CD4-positive, alpha-beta T cell treated with Interleukin-17A for 1 hour (primary cell): ENCODE data around the gene ATRIP.
A peak's percentile ranks its signal among the peaks of the same experiment; 100 is the strongest.
"Not testable (repeated sequence)": the region's sequence is repeated elsewhere in the genome, so short reads cannot be mapped to it uniquely, and the experiment has no call there.

Source experiments
- DNase-seq: peaks from one replicate; pipeline ENCODE4 v3.0.0-alpha.2; 2020

ATRIP gene

DNA sequence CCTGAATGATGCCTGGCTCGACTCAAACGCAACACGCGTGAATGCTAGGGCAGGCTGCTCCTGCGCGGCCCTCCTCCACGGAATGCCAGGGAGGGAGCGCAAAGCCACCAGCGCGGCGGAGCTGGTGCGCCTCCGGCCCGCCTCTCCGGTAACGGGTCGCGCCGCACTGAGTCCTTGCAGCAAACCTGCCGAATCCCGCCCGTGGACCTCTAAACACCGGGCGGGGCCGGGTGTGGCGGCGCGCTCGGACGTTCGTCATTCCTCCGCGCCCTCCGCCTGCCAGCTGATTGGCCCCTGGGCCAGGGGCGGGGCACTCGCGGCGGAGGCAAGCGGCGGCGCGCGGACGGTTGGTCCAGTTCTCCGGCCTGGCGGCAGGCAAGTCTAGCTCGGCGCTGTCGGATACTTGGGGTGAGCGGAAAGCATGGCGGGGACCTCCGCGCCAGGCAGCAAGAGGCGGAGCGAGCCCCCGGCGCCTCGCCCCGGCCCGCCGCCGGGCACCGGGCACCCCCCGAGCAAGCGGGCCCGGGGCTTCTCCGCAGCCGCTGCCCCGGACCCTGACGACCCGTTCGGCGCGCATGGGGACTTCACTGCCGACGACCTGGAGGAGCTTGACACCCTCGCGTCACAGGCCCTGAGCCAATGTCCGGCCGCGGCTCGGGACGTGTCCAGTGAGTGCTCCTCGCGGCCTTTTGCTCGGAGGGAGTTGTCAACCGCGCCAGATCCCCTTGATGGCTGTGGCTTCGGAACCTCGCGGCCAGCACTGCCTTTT is at the start of gene ATRIP:
Gene ATRIP (plus strand): TSS at position 313 of the 769 bp plus-strand sequence. CDS start 109 bp downstream, at position 422.
- DNase-seq, result peak; percentile 89

DNA sequence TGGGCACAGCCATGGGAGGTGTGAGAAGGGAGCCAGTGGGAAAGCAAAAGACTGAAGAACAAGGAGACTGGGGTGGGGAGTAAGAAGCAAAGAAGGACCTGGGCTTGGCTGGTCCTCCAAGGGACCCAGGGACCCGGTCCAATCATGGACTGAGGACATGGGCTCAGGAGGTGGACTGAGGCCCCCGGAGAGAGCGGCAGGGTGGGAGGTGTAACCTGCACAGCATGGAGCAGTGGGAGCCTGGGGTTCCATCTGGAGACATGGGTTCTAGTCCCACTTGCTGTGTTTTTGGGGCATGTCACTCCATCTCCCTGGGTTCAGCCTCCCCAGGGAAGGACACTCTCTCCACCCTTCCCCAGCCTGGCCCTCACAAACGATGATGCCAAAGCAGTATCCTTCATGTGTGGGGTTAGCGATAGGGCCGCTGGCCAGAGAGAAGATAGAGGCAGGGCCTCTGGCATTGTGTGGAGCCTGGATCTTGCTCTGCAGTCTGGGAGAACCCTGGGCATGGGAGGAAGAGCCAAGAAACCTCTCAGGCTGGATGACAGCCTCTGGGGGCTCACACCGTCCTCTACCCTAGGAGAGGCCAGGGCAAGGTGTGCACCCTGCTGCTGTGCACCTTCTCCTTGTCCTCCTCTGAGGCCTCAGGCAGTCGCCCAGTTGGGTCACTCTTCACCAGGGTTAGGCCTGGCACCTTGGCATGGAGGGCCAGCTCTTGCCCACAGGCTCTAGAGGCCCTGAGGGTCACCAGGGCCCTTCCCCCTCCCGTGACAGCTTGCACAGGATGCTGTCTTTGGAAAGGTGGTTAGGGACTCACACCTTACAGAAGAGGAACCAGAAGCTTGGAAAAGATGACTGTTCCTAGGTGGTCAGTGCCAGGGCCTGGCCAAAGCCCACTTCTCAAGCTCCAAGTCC is 48.5 kb upstream of the ATRIP start:
- no peak for DNase-seq

DNA sequence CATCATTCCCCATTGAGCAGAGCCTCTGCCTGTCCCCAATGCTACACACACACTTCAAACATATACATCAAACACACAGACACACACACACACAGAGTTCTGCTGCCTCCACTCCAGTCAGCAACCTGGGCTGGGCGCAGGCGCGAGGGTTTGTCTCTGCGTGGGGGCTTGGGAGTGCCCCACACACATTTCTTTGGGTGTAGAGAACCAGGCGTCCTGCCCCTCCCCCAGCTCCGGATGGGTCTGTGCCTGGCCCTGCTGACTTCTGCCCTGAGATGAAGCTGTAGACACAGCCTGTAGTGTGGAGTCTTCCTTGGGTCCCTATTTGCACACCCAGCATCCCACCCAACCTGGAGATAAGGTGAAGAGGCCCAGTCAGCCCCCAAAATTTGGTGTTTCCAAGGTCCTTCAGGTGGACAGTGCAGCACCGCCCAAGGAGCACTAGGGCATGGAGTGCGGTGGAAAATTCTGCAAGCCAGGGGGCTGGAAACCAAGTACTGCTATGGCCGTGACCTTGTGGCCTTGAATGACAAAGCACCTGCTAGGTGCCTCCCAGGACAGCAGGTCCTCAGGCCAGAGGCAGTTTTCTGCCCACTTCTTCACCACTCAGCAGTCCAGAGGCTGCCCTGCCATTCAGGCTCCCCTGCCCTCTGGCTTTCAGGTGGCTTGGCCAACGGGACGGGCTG is 47.7 kb upstream of the ATRIP start:
- no peak for DNase-seq

DNA sequence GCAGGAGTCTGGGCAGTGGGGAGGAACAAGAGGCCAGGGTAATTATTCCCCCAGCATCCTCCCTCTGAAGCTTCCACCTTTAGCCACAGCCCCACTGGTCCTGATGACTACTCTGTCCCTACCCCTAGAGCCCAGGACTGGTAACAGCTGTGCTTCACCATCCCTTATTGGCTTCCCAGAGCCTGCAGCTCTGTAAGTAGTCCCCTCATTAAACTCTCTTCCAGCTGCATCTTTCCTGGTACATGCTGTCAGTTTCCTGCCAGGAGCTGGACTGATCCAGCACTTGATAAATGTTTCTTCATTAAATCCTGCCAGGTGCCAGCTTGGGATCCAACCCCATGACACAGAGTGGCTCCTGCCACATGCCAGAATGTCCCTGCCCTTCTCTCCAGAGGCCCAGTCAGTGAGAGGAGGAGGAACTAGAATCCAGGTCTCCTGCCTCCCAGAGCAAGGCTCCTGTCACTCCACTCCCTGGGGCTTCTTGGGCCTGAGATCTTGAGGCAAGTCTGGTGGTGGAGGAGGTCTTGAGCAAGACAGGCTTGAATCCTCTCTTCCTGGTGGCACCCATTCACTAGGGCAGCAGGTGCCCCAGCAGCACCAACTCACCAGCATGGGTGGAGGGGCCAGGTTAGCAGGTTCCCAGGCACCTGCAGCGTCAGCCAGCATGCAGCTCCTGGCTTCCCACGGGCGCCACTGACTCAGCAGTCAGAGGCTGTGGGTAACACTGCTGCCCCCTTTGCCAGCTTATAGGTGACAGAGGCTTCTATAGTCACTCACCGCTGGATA is 47.0 kb upstream of the ATRIP start:
- DNase-seq, result no peak

DNA sequence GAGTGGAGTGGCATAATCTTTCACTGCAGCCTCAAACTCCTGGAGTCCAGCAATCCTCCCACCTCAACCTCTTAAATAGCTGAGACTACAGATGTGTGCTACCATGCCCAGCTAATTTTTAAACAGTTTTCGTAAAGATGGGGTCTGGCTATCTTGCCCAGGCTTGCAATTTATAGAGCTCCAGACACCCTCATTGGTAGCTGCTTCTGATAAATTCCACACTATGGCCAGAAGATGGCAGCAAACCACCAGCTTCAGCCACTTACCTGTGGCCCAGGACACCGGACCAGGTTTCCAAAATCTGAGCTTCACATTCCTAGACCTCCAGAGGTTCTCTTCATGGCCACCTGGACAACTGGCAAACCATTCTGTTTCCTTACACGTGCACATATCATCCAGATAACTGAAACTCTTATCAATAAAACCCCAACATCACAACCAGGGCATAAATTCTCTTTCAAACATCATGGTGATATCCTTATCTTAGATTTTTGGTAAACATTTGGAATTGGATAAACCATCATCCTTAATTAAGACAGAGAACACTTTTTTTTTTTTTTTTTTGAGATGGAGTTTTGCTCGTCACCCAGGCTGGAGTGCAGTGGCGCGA is 45.6 kb upstream of the ATRIP start:
- DNase-seq, result peak; percentile 85

DNA sequence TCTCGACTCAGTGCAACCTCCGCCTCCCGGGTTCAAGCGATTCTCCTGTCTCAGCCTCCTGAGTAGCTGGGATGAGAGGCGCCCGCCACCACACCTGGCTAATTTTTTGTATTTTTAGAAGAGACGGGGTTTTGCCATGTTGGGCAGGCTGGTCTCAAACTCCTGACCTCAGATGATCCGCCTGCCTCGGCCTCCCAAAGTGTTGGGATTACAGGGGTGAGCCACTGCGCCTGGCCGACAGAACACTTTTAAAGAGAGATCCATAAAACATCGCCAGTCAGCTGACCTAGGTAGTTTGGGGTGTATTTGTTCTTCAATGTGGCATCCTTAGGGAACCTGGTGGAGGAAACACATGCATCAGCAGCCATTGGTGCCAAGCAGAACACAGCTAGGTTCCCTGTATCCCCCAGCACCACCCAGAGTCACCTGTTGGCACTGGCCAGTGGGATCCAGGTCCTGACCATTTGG is 45.1 kb upstream of the ATRIP start:
- not testable (repeated sequence) for DNase-seq

DNA sequence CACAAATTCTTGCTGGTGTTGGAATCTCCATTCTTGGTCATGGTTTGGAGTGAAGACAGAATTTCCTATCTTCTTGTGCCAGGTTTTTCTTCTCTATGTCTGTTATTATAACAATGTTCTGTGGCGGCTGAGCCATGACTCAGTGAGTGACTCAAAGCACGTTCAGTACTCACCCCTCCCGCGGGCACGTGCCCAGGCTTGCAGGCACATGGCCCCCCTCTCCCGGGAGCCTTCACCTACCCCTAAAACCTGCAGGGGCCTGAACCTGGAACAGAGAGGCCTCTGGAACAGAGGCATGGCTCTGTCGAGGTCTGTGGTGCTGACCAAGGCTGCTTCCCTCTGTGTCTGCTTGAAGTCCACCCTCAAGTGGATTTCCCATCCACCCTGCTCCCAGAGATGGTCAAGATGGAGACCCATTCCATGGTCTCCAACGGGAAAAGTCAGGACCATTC is 44.2 kb upstream of the ATRIP start:
- no peak for DNase-seq

DNA sequence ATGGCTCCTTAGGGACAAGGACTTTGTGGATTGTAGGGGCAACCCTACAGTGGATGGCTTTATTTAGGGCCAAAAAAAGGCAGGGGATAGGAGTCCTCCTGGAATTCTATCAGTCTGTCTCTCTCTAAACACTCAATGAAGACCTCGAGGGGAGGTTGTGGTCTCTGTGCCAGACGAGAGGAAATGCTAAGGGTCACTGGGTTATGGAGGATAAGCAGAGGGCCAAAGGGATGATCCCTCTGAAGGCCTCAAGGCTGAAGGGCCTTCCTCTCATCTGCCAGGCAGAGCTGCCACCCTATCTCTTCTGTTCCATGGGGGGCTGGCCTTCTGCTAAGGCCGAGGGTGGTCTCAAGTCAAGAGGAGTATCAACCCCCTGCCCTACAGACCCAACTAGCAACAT is 43.6 kb upstream of the ATRIP start:
- no peak for DNase-seq

DNA sequence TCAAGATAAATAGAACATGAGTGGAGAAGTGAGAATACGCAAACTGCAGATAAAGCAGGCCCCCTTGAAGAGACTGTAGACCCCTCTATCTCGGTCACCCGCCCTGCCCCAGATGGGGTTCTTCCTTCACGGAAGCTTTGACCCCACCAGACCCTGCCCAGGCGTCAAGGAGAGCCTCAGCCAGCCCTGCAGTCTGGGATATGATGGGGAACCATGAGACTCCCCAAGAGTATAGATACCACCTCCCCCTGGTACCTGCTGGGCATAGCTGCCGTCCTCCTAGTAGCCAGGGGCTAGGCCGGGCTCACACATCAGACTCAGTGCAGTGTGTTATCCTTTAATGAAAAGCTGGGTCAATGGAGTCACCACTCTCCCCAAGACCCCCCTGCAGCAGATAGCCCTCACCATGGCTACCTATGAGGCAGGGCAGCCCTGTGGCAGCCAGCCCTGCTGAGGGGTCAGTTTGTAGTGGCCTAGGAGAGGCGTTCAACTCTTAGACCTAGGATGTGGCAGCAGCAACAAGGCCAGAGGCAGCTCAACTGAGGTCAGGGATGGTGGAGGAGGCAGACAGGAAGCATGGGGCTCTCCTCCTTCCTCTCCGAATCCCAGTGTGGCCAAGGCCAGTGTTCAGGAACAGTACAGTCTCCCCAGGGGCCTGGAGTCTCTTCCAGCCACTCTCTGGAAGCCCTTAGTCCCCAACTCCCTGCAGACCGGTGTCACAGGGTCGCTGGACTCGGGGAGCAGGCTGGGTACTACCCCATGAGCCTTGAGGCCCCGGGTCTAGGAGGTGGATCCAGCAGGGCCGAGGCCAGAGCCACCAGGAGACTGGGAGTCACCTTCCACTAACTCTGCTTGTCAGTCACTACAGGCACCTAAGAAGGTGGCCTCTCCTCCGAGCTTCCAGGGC is 42.8 kb upstream of the ATRIP start:
- DNase-seq, result no peak

GRCh38 chr3:48404440-48405342 is 41.8 kb upstream of the ATRIP start:
- no peak for DNase-seq

DNA sequence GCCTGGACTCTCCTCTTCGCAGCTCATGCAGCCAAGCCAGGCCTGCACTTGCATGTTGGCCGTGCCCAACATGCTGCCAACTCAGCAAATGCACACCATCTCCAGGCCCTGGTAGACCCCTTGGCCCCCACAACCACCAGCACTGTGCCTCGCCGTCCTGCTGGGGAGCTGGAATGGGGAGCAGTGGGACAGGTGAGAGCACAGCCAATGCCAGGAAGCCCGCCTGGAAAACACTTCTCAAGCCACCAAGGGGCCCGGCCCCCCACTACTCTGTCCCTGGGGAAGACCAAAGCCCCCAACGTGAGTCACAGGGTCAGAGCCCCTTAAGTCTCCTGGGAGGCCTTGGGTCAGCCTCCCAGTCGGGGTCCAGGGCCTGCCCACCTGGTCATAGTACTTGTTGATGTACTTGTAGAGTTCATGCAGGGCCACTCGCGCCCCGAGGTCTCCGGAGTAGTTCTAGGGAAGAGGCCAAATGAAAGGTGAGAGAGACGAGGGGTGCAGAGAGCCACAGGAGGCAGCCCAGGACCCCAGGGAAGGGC is 41.1 kb upstream of the ATRIP start:
- DNase-seq, result no peak

- no peak for DNase-seq
Observed at GRCh38 chr3:48405971-48406370, 40.6 kb upstream of the ATRIP start.

DNA sequence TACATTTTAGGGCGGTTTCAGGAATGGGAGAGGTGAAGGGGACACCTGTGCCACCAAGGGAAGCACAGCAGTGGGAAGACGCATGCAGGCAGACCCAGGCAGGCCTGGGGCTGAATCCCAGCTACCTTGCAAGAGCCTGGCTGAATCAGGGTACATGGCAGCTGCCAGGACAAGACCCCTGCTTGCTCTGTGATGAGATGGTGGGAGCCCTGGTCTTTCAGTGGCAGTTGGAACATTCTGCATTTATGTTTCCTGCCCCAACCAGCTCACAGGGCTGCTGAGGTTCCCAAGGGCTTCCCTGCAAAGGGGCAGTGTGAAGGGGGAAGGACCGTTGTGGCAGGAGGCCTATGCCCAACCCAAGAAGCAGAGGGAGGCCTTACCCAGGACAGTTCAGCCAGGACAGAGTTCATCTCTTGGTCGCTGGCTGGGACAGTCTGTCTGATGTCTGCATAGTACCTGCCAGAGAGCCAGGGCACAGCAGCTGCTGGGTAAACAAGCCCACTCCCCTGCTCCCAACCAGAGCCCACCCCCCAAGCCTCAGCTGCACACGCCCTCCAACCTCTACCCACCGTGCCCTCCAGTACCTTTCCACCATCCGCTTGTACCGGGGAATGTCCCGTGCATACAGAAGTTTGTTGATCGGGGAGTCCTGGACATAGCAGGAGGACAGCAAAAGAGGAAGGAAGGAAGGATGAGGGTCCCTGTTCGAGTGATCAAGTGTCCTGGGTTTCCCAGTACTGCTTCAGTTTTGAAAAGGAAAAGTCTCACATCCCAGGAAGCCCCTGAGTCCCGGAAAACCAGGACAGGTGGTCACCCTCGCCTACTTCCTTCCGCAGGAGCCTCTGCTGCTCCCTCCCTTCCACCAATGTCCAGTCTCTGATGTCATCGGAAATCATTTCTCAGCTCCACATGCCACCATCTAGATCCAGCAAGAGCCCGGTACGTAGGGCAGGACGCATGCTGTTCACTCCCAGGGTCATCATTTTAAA is 39.8 kb upstream of the ATRIP start:
- no peak for DNase-seq

DNA sequence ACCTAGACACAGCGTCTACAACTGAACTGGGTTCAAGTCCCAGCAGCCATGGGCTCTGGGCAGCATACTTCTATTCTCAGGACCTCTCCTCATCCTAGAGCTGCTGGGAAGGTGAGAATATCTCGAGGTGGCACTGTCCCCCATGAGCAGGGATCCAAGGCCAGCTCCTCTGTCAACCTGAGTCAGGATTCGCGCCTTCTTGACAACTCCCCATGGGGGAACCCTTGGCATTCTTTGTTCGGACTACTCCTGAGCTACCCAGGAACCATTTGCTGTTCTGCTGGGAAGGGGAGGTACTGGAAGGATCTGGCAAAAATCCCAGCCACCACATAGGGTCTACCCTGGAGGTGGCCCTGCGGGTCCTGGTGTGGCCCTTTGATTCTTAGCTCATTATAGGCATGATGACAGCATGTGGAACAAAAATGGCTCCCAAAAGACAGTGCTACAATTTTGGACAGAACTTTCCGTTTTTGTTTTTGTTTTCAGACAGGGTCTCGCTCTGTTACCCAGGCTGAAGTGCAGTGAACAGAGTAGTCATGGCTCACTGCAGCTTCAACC is 38.9 kb upstream of the ATRIP start:
- no peak for DNase-seq

DNA sequence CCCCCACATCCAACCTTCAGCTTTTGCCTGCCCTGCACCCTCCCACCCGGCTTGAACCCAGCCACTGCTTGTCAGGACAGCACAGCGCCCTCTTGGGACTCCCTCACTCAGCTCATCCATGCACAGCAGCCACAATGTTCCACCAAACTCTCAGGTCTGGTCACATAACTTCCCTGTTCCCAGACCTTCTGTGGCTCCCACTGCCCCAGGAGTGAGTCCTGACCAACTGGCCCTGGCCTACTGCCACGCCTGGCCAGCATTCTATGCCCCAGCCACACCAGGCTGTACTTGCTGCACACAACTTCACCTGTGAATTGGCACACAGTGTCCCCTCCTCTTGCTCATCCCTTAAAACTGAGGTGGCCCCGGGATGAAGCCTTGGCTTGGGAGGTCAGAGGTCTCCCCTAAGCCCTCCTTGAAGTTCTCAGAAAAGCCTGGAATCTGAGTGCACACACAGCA is 37.7 kb upstream of the ATRIP start:
- no peak for DNase-seq

GRCh38 chr3:48409291-48410201 is 37.0 kb upstream of the ATRIP start:
- DNase-seq, result no peak
